Hematopoietic multipotent progenitor cell treated with erythropoietin and hydrocortisone succinate and interleukin-3 and kit ligand, for 8 days (in vitro differentiated cells): ENCODE data around the gene SFRP5.

Experiments used
- DNase-seq: peaks from one replicate; pipeline ENCODE4 v3.0.0-alpha.2; 2015

Gene SFRP5

DNA sequence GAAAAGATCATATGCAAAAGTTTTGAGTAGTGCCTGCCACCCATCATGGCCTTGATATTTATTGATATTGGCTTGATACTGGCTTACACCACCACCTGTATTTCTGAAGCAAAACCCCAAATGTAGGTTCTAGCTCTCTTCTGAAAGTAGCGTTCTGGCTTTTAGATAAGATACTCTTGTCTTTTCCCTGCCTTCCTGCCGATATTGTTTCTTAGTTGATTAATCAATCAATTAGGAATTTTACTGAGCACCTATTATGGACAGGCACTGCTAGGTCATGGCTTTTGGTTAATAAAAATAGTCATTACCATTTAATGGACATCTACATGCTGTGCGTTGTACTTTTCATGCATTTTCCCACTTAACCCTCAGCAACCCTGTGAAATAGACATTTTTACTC lies 7.9 kb downstream of the SFRP5 start:
- DNase-seq = no peak

DNA sequence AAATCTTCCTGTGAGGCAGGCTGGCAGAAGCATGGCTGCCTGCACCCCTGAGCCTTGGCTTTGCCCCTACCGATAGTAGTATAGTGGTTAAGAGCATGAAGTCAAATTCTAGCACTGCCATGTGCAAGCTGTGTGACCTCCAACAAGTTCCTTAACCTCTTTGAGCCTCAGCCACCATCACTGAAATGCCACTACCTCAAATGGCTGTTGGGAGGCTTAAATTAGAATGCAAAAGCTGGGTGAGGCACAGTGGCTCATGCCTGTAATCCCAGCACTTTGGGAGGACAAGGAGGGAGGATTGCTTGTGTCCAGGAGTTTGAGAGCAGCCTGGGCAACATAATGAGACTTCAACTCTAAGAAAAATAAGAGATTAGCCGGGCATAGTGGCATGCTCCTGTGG lies 8.4 kb downstream of the SFRP5 start:
- DNase-seq = no peak

DNA sequence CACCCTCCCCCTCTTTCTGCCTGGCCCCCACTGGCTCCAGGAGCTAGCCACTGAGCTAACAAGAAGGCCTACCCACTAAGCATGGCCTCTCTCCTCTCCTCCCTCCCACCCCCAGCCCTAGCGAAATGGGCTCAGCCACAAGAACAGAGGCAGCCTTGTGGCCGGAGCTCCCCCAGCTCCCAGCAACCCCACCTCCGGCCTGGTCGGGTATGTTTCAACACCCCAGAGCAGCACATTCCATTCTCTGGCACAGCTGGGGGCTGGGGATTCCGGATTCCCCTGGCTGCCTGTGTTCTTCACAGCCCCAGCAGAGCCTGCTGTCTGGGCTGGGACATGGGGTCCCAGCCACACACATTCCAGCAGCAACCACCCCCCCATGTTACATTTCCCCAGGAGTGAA lies 9.0 kb downstream of the SFRP5 start:
- DNase-seq = no peak

DNA sequence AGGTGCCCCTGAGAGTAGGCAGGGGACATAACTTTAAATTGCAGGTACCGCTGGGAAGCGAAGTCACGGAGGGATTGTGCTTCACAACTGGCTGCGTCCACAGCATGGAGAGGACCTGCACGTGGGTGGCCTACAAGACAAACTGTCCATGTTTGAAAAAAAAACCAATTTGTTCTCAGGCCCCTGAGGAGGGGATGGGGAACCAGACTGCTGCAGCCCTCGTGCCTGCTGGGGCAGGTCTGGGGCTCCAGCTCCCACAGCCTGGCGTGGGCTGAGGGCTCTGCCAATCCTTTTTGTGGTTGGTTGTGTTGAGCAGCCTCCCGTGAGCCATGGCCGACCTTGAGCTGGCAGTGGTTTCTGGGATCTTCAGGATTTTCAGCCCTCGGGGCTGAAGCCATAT lies 9.7 kb downstream of the SFRP5 start:
- DNase-seq = no peak

DNA sequence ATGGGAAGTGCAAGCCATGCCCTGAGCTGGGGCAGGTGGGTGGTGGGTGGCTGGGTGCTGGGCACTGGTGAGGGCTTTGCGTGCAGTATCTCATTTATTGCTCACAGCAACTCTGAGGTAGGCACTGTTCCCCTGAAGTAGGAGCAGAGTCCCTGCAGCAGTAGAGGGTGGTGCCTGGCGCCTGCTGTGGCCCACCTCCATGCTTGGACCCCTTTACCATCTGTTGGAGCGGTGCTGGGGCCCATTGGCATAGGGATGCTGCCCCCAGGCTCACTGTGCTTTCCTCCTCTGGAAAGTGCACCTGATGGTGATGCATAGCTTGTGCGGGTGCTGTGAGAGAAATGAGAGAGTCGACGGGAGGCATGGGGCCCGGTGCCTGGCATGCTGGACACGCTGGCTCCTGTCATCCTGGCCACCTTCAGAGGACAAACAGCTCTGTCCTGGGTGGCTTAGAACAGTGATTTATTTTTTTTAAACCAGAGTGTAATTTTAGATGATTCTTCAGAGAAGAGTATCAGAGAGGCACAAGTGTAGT lies 10.4 kb downstream of the SFRP5 start:
- no peak for DNase-seq

DNA sequence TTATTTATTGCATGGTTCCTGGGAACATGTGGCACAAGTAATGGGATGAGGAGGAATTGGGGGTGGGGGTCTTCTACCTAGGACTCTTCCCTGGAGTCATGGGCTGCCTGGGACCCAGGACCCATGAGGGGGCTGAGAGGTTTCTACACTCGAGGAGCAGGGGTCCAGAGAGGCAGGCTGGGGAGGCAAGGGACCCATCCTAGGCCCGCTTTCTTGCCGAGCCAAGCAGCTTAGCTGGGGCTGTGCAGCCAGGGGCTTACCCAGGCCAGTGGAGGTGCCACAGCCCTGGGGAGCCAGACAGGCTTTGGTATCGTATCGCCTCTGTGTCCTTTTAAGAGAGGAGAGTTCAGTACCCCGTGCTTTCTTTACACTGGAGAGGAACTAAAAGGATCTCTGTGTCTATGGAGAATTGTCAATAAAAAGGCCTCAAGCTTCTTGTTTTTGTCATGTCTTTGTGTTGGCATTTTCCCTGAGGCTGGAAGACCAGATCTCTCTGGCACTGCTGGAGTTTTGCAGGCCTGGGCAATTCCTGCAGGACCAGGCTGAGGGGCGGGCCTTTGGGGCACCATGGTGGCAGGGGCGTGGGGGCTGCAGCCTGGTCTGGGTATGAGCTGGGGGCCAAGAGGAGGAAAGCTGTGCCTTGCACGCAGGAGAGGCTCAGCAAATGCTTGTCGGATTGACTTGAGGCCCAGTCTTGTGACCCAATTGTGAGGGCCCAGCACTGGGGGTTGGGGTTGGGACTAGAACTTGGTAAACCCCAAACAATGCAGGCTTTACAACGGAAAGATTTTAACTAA lies 11.1 kb downstream of the SFRP5 start:
- no peak for DNase-seq

DNA sequence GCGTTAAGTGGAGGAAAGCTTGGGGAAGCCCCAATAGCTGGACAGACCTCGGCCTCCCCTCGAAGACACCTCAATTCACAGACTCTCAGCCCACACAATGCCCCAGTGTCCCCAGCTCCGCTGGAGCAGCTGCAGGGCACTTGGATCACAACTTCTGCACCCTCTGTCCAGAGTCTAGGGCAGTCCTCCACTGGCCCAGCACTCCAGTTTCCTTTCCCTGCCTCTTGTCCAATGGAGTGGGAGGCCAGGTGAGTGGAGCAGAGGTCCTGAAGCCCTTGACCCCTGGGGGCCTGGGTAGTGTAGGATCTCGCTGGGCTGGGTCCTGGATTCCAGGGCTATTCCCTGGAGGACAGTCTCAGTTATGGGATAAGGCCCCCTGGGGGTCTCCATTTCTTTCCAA lies 11.9 kb downstream of the SFRP5 start:
- DNase-seq = no peak

DNA sequence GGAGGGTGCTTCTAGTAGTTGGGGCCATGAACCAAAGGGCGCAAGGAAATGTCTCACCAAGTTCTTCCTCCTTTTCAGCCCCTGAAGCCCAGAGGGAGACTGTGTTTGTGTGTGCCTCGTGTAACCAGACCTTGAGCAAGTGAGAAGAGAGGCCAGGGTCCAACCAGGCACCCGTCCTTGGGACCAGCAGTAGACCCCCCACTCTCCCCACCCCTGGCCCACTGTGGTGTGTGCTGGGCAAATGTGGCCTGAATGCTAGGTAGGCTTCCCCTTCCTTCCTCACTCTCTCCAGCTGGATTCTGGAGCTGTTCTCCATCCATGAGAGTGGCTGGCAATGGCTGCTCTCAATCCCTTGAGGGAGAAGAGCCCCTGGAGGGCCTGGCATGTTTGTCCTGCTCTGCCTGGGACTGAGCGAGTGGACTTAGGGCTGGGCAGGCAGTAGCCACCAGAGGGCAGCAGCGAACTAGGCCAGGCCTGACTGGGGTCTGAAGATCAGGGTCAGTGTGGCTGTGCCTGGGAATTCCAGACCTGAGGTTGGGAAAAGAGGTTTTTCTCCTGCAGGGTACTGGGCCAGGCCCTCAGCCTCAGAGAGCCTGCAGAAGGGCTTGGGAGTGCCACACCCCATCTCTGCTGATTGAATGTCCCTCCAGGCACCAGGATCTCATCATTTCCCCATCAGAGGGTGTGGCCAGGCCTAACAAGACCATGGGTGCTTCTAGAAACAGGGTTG lies 12.5 kb downstream of the SFRP5 start:
- DNase-seq = peak; percentile 67

DNA sequence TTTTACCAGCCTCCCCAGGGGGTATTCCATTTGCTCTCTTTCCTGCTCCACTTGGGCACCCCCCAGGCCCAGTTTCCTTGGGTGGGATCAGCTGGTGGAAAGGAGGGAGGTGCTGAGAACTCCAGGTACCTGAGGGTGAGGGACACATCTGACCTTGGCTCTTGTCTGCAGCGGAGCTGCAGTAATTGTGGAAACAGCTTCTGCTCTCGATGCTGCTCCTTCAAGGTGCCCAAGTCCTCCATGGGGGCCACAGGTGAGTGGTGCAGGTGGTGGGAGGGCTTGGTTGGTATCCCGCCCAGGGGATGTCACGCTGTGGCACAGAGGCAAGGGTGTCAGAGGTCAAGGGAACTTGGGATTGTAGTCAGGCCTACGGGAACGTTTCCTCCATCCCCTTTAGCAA lies 14.3 kb downstream of the SFRP5 start:
- no peak for DNase-seq

DNA sequence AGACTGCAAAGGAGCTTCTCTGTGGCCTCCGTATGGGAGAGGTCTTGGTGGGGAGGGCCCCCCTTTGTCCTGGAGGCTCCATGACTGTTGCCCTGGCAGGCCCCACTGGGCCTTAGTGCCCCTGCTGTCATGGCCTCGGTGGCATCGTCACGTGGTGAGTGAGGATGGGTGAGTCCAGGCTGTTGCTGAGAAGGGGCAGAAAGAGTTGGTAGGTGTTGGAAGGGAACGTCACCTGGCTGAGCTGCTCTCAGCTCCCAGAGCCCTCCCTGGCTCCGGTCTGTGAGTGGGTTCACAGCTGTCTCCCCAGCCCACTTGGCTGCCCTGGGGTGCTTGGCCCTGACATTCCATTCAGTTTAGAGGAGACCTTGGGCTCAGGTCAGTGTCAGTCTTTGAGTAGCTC lies 16.1 kb downstream of the SFRP5 start:
- no peak for DNase-seq

DNA sequence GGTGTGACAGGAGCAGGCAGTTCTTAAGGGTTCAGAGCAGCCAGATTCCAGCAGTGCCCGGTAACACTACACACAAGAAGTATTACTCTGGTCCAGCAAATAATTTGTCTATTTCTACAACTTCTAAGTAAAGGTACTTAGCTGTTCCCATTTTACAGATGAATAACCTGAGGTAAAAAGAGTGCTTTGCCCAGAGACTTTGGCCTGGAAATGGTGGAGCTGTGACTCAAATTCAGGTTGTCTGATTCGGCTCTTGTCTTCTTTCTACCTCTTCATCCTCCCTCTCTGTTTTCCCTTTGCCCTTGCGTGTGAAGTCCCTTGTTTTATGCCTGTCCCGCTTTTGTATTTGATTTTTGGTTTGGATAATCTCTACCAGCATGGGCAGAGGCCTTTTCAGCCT lies 17.1 kb downstream of the SFRP5 start:
- no peak for DNase-seq

DNA sequence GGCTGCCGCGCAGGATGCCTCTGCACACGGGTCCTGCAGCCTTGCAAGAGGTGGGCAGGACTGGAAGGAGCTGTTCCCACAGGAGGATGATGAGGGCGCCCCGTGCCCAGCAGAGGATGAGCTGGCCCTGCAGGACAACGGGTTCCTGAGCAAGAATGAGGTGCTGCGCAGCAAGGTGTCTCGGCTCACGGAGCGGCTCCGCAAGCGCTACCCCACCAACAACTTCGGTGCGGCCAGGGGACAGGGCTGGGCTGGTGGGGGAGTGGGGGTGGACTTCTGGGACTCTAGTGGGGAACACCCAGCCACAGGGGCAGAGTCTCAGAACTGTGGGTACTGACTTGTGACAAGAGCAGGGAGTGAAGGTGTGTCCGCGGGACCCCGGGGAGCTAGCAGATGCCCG lies 18.8 kb downstream of the SFRP5 start:
- no peak for DNase-seq

DNA sequence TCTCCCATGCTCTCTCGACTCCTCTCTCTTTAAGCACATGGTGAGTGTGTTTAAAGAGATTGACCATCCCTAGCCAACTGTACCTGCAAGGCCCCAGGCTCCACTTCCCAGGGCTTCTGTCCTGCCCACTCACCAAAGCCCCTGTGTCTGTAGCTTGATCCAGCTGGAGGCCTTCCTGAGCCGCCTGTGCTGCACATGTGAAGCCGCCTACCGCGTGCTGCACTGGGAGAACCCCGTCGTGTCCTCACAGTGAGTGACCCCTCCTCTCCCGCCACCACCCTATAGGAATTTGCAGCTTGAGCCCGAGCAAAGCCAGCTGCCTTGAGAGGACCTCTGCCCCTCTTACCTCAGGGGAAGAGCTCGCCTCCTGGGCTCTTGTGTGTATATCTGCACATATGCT lies 23.7 kb downstream of the SFRP5 start:
- DNase-seq = no peak

DNA sequence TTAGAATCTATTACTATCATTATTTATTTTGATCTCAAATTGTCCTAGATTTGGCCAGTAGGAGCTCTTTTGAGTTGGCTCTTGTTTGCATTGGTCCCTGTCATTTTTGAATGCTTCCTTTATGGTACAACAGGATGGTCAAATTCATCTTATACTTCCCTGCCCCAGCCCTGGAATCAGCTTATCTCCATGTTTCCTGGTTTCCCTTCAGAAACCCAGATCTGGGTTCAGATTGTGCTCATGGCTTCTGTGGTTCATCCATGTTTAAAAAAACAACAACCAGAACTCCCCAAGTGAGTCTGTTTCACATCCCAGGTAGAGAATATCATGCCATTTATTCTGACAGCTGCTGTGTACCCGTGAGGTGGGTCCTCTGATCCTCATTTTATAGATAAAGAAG lies 24.2 kb downstream of the SFRP5 start:
- DNase-seq = no peak

DNA sequence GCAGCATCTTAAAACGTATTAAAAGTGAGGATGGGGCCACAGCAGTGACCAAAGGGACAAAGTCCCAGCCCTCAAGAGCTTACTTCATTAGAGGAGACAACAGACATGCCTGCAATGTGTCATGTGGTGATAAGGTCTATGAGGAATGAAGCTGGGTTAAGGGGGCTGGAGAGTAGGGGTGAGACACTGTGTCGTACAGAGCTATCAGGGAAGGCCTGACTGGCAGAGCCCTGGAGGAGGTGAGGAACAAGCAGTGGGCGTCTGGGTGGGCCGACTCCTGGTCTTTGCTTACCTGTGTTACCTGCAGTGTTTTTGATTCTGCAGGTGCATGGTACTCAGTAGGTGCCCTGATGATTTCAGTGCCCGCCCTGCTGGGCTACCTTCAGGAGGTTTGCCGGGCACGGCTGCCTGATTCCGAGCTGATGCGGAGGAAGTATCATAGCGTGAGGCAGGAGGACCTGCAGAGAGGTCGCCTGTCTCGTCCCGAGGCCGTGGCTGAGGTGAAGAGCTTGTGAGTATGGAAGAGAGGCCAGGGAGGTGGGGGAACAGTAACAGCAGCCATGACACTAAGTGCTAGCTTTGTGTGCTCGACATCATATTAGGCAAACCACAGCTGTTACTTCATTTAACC lies 27.3 kb downstream of the SFRP5 start:
- DNase-seq = peak; percentile 89

DNA sequence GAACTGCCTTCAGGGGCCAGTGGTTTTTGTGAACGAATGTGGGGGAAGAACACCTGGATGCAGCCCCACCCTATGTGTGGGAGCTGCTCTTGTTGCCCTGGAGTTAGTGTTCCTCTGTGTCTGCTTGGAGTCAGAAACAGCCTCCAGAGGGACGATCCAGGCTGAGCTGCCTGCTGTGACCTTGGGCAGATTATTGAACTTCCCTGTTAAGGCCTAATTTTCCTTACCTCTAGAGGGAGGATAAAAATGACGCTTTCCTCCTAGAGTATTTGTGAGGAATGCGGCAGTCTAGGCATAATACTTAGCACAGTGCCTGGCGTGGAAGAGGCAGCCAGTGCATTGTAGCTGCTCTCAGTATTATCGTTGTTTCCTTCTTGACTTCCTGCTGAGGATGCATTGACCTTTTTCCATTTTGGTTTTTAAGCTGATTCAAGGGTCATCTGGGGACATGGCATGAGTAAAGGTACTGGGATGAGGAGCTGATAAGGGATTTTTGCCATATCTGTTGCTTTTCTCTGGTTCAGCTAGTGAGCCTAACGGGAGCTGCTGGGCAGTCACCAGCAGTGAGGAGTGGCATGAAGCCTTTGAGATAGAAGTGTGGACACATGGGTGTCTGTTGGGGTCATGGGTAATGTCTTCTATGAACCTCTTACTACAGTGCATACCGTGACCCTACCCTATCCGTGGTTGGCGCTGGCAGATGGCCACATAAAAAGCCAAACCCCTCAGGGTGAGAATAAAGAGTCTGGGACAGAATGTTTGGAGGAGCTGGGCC lies 28.4 kb downstream of the SFRP5 start:
- peak; percentile 72 for DNase-seq

DNA sequence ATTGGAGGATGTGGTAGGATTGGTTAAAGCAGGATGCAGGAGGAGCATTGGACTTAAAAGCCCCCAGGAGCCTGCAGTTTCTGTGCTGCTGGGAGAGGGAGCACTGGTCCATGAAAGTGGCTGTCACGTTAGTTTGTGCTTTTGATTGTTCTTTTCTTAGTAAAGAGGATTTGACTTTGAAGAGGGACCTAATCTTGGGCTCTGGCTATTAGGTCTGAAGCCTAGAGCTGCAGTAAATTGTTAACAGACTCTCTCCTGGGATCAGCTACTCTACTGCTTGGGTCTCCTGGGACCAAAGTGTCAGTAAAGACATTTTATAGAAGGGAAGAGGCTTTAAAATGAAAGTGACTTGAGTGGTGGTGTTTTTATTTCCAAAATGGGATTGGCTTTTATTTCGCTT lies 31.2 kb downstream of the SFRP5 start:
- no peak for DNase-seq

DNA sequence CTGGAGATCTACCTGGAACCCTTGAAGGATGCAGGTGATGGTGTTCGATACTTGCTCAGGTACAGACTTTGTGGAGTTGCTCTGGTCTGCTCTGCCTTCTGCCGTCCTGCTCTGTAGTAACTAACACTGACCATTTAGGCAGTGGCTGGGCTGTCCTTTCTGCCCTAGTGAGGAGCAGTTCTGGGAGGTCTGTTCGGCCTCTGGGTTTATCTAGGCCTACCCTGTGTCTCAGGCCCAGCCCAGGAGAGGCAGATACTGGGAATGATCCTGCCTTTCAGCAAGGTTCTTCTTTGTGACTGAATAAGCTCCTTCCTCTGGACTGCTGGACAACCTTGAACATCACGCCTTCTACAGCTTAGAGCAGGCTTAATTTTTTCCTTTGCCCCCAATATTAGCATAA lies 33.2 kb downstream of the SFRP5 start:
- peak; percentile 24 for DNase-seq

DNA sequence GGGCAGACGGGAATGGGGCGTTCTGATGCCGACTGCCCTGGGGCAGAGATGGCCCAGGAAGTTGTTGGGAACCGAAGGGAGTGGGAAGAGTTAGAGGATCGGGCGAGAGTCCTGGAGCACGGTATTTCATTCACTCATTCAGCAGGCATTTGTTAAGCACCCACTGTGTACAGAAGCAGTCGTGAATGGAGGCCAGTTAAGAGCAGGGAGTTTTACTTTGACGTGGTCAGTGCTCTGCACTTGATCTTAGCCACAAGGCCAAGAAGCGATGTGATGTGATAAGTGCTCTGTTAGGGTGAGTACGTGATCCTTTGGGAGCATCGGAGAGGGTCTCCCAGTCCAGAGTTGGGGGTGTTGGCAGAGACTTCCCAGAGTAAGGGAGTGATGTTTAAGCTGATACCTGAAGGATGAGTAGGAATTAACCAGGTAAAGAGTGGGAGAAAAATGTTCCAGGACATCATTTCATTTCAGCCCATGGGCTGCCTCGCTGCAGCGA lies 34.0 kb downstream of the SFRP5 start:
- no peak for DNase-seq

DNA sequence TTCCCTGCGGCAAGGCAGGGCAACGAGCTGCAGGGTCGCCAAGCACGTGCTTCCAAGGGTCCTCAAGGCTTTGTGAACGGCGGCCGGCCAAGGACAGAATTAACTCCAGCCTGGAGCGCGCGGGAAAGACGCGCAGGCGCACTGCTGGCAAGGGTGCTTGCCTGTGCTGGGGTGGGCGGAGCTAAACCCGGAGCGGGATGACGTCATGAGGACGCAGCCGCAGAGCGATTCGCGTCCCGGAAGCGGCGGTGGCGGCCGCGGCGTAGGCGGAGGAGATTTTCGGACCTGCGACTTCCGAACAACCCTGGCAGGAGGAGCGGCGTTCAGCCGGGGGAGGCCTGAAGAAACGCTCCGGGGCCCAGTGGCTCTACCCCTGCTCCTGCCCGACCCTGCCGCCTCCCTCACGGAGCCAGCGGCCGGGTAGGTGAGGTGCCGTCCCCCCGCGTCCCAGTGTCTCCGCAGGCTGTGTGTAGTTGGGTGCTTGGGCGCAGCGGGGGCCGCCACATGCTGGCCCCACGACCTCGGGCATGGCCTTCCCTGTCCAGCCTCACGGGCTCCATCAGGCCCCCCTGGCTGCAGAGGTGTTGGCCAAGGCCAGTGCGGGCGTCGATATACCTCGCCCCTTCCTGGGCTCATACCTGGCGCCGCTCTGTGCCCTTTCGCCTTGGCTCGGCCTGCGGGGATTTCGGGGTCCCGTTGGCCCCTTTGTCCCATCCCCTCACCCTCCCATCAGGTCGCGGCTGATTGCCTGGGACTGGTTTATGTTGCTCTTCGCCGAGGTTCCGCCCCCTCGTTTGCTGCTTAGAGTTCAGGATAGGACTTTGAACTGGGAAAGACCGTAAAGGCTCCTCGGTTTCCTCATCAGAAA lies 34.7 kb downstream of the SFRP5 start, which contains the start of gene ZFYVE27:
Gene ZFYVE27, plus strand, starts transcription at position 227 of the 868 bp plus-strand sequence. CDS start 1,350 bp downstream, outside the sequence.
- peak; percentile 94 for DNase-seq

DNA sequence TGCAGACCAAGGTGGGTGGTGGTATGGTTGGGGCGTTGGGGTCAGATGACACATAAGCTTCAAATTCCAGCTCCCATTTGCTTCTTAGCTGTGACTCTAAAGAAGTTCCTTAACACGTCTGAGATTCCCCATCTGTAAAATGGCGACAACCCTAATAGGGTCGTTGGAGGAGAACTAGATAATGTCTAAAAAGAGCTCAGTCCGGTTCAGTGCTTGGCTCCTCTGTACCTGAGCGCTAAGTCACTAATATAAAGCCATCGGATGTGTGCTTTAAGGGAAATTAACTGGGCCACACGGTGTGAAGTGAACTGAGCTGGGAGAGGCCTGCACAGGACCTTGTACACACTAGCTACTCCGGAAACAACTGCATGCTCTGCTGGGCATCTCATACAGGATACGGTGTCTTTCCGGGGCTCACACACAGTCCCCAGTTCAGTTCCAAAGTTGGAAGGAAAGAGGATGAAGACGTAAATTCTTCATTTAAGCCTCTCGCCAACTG lies 35.3 kb downstream of the SFRP5 start:
- DNase-seq = no peak
